Measurements from ENCODE around the gene ZC3H12A.

ZC3H12A gene

DNA sequence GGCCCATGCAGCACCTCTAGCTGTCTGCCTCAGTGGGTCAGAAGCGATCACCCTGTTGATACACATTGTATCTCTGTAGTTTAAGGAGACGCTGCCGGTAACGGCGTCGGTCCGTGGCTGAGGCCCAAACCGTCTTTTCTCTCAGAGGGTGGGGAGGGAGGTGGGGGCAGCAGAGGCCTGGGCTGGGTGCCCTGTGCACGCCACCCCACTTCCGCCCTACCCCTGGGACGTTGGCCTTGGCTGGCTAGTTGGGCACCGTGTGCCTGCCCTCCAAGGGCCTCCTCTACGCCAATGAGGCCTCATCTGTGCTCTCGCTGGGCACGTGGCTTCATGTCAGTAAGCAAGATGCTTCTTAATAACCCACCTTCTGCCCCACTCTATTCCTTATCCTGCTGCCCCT is 9.4 kb downstream of the ZC3H12A start:
- in situ Hi-C loops (cut with HindIII; ENCODE audit: low pct_ligation_motif_present, low sequenced_read_pairs) = no loop called here
- no peak for TF ChIP-seq CTCF (IDR thresholded peaks at IDR 0.05; ENCODE audit: low read depth, low read length, missing control alignments)
- peaks cover 57% of the 10 kb centered on the region for H3K36me3 ChIP-seq (replicated peaks)
- H3K4me3 ChIP-seq (ENCODE audit: low read depth, low read length) = no peak overlapping the region
- no peak for DNase-seq
- H3K27ac ChIP-seq = no peak overlapping the region
- H3K27me3 ChIP-seq (replicated peaks) = no peaks in the 10 kb centered on the region

DNA sequence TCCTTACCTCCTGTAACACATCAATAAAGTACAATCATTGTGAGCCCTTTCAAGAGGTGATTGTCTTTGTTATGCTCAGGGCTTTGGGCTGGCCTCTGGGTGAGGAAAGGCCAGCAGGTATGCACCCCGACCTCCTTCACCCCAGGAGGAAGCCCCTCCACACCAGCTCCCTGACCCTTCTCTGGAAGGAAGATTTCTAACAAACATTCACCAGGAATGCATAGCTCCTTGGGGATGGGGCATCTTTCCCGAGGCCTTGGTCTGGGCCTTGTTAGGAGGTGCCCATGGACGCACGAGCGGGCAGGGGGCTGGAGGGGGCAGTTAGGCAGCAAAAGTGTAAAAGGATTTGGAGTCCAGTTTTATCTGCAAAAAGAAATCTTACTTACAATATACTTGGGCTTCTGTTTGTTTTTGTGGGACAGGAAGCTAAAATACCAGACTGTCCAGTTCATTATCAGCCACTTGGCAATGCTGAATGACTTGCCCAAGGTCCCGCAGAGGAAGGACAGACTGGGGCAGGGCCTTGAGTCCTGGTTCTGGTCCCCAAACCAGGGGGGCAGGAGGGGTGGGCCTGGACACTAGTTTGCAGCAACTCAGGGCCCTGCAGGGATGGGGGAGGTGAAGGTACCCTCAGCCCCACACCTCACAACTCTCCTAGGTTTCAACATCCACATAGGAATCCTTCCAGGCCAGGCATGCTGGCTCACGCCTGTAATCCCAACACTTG is 10.1 kb downstream of the ZC3H12A start:
- in situ Hi-C loops (cut with HindIII; ENCODE audit: low pct_ligation_motif_present, low sequenced_read_pairs) = no loop called here
- no peak overlapping the region for H3K4me3 ChIP-seq (ENCODE audit: low read depth, low read length)
- DNase-seq = no peak
- no peak overlapping the region for H3K27ac ChIP-seq
- H3K27me3 ChIP-seq (replicated peaks) = no peaks in the 10 kb centered on the region
- no peak for TF ChIP-seq CTCF (IDR thresholded peaks at IDR 0.05; ENCODE audit: low read depth, low read length, missing control alignments)
- H3K36me3 ChIP-seq (replicated peaks) = peaks cover 50% of the 10 kb centered on the region

DNA sequence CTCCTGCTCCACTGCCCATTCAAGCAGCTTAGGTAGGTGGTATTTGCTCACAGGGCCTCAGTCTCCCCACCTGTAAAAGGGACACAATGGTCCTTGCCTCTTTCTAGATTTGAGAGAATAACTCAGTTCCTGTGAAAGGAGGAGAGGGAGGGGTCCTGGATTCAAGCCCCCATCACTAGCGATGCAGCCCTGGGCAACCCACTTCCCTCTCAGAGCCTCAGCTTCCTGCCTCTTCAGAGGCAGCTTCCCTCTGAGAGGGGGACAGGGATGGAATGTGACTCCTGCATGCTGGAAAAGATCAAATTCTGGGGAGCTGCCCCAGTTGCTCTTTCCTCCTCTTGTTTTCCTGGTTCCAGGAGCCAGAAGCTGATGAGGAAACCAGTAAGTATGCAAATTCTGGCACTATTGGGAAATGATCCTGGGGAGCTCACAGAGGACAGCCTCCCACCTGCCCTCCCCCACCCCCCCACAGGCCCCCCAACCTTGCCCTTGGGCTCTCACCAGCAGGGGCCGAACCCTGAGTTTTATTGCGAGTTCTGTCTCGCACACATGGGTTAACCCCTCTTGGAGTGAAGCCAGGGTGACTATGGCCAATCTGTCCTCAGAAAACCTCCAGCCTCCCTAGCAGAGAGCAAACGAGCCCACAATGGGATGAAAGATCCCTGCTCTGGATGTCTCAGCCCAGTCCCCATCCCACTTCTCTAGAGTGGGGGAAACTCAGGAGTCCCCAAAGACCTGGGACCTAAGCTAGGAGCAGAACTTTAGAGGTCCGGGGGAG is 11.7 kb downstream of the ZC3H12A start:
- no peak overlapping the region for H3K27ac ChIP-seq
- H3K27me3 ChIP-seq (replicated peaks) = no peaks in the 10 kb centered on the region
- no peak for TF ChIP-seq CTCF (IDR thresholded peaks at IDR 0.05; ENCODE audit: low read depth, low read length, missing control alignments)
- in situ Hi-C loops (cut with HindIII; ENCODE audit: low pct_ligation_motif_present, low sequenced_read_pairs) = no loop called here
- H3K36me3 ChIP-seq (replicated peaks) = peaks cover 44% of the 10 kb centered on the region
- no peak for DNase-seq
- H3K4me3 ChIP-seq (ENCODE audit: low read depth, low read length) = no peak overlapping the region

DNA sequence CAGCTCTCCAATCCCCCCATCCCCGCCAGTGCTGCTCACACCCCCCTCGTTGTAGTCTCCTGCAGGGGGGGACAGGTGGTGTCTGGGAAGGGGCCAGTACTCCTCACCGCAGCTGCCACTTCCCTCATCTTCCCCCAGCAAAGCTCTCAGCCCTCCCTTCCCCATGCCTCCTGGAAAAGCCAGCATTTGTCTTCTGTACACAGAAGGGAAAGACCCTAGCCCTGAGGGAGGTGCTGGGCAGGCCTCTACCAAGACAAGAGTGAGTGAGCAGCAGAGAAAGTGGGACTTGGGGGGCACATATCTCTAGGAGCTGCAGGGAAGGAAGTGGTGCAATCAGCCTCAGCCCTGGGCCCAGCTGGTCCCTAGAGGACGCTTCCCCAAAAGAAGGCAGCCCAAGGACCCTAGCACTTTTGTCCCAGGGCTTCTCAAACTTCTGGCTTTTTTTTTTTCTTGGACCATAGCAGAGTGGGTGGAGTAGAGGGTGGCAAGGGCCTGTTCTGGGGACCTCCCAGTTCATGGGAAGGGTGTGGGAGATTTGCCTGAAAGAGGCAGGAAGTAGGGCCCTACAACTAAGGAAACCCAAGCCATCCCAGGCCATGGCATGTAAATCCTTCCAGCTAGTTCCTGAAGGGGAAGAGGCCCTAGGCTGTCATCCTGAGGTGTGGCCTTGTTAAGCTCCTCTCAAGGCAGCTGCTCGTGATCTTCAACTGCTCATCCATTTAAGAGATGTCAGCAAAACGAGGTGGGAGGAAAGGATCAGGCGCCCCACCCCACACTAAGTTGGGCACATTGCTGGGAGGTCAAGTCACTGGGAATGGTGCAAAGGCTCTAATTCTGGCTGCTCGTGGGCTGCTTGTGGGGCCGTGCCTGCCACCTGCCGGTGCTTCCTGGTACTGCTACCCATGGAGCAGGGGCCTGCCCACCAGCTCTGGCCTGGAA is 12.6 kb downstream of the ZC3H12A start:
- Histone ChIP-seq H3K27ac (no peak overlapping the region), H3K27me3 (replicated peaks) (no peaks in the 10 kb centered on the region), H3K36me3 (replicated peaks) (peaks cover 39% of the 10 kb centered on the region), H3K4me3 (ENCODE audit: low read depth, low read length) (no peak overlapping the region)
- peak; percentile 99 for TF ChIP-seq CTCF (IDR thresholded peaks at IDR 0.05; ENCODE audit: low read depth, low read length, missing control alignments)
- peak; percentile 67 for DNase-seq
- in situ Hi-C loops (cut with HindIII; ENCODE audit: low pct_ligation_motif_present, low sequenced_read_pairs) = no loop called here

DNA sequence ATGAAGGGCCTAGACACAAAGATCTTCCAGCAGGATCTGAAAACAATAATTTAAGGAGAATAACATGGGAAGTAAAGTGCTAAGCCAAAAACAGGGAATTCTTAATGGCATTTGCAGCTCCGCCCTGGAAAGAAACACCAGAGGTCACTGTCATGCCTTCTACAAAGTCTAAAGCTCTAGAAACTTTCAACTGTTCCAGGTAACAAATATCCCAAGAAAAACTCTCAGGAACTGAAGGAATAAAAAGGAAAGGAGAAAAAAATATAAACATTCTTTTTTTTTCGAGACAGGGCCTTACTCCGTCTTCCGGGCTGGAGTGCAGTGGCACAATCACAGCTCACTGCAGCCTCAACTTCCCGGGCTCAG is 13.2 kb downstream of the ZC3H12A start:
- in situ Hi-C loops (cut with HindIII; ENCODE audit: low pct_ligation_motif_present, low sequenced_read_pairs) = no loop called here
- Histone ChIP-seq H3K4me3 (ENCODE audit: low read depth, low read length) (no peak overlapping the region), H3K27me3 (replicated peaks) (no peaks in the 10 kb centered on the region), H3K27ac (no peak overlapping the region), H3K36me3 (replicated peaks) (peaks cover 37% of the 10 kb centered on the region)
- no peak for TF ChIP-seq CTCF (IDR thresholded peaks at IDR 0.05; ENCODE audit: low read depth, low read length, missing control alignments)
- no peak for DNase-seq
